Measurements from ENCODE around the gene KCNC3. TPM values are rescaled to one million over a fixed set of nuclear protein-coding genes. Genes with fewer than 3 reads are reported as not detected.

Gene KCNC3
- total and polyA plus RNA-seq, 2 of the 13 experiments (the other 11 are each of a cell fraction or from before 2014, with no cell fraction given): 0.29 to 1.7 TPM

DNA sequence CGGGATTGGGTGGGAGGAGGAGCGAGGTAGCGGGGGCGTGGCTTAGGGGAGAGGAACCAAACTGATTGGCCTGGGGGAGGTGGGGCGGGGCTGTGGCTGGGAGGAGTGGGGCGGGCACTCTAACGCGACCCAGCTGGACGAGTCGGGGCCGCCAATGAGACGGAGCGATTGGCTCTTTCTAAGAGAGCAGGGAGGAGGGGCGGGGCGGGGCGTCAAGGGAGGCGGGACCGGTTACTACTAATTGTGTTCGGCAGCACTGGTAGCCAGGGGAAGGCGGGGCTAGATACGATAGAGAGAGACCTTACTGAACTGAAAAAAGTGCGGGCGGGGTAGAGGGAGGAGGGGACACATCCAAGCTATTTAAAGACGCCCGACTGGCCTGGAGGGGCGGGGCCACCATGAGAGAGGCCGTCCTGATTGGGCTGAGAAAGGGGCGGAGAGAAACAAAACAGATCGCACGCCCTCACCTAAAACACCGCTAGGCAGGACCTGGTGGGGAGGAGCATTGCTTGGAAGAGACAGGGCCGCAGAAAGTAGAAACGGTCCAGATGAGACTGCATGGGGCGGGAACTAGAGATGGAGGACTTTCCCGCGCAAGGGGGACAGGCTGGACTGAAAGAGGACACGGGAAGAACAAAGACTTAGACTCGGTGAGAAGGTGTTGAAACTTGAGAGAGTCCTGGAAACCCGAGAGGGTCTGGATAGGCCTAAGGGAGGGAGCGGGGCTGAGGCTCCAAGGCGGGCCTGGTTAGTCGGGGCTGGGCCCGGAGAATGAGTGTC lies at the start of gene KCNC3 (continued):
- TF ChIP-seq, protein P1, sequence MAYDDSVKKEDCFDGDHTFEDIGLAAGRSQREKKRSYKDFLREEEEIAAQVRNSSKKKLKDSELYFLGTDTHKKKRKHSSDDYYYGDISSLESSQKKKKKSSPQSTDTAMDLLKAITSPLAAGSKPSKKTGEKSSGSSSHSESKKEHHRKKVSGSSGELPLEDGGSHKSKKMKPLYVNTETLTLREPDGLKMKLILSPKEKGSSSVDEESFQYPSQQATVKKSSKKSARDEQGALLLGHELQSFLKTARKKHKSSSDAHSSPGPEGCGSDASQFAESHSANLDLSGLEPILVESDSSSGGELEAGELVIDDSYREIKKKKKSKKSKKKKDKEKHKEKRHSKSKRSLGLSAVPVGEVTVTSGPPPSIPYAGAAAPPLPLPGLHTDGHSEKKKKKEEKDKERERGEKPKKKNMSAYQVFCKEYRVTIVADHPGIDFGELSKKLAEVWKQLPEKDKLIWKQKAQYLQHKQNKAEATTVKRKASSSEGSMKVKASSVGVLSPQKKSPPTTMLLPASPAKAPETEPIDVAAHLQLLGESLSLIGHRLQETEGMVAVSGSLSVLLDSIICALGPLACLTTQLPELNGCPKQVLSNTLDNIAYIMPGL (CRISPR knock-in tag; IDR thresholded peaks at IDR 0.05; ENCODE audit: borderline replicate concordance in 1 of 2, low read depth in 1 of 2): peak in 1 of 2 experiments; percentile 48; a peak in 2 of 4 replicates
- TF ChIP-seq, protein P2, sequence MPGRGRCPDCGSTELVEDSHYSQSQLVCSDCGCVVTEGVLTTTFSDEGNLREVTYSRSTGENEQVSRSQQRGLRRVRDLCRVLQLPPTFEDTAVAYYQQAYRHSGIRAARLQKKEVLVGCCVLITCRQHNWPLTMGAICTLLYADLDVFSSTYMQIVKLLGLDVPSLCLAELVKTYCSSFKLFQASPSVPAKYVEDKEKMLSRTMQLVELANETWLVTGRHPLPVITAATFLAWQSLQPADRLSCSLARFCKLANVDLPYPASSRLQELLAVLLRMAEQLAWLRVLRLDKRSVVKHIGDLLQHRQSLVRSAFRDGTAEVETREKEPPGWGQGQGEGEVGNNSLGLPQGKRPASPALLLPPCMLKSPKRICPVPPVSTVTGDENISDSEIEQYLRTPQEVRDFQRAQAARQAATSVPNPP (CRISPR knock-in tag; IDR thresholded peaks at IDR 0.05): no peak
- TF ChIP-seq MEF2D (CRISPR knock-in tag; IDR thresholded peaks at IDR 0.05): peak; percentile 34; the same call in 1 of the 2 replicates
- TF ChIP-seq ESRRA (CRISPR knock-in tag; IDR thresholded peaks at IDR 0.05; ENCODE audit: low read depth): no peak
- TF ChIP-seq, protein P3, sequence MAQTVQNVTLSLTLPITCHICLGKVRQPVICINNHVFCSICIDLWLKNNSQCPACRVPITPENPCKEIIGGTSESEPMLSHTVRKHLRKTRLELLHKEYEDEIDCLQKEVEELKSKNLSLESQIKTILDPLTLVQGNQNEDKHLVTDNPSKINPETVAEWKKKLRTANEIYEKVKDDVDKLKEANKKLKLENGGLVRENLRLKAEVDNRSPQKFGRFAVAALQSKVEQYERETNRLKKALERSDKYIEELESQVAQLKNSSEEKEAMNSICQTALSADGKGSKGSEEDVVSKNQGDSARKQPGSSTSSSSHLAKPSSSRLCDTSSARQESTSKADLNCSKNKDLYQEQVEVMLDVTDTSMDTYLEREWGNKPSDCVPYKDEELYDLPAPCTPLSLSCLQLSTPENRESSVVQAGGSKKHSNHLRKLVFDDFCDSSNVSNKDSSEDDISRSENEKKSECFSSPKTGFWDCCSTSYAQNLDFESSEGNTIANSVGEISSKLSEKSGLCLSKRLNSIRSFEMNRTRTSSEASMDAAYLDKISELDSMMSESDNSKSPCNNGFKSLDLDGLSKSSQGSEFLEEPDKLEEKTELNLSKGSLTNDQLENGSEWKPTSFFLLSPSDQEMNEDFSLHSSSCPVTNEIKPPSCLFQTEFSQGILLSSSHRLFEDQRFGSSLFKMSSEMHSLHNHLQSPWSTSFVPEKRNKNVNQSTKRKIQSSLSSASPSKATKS (CRISPR knock-in tag; IDR thresholded peaks at IDR 0.05): no peak
- TF ChIP-seq KAT2B (IDR thresholded peaks at IDR 0.05; ENCODE audit: borderline replicate concordance, low read depth, low read length): no peak
- TF ChIP-seq ZNF224 (CRISPR knock-in tag; IDR thresholded peaks at IDR 0.05): 0 out of 2 replicates have a peak, but pooled peaks have one; percentile 15
- no peak for TF ChIP-seq CENPX (CRISPR knock-in tag; IDR thresholded peaks at IDR 0.05)
- TF ChIP-seq HNF4A (CRISPR knock-in tag; IDR thresholded peaks at IDR 0.05): no peak
- no peak for TF ChIP-seq IKZF4 (CRISPR knock-in tag; IDR thresholded peaks at IDR 0.05; ENCODE audit: borderline replicate concordance, low read depth, not compliant biosample characterization)
- TF ChIP-seq HOXA7 (CRISPR knock-in tag; IDR thresholded peaks at IDR 0.05): no peak
- TF ChIP-seq, protein P4, sequence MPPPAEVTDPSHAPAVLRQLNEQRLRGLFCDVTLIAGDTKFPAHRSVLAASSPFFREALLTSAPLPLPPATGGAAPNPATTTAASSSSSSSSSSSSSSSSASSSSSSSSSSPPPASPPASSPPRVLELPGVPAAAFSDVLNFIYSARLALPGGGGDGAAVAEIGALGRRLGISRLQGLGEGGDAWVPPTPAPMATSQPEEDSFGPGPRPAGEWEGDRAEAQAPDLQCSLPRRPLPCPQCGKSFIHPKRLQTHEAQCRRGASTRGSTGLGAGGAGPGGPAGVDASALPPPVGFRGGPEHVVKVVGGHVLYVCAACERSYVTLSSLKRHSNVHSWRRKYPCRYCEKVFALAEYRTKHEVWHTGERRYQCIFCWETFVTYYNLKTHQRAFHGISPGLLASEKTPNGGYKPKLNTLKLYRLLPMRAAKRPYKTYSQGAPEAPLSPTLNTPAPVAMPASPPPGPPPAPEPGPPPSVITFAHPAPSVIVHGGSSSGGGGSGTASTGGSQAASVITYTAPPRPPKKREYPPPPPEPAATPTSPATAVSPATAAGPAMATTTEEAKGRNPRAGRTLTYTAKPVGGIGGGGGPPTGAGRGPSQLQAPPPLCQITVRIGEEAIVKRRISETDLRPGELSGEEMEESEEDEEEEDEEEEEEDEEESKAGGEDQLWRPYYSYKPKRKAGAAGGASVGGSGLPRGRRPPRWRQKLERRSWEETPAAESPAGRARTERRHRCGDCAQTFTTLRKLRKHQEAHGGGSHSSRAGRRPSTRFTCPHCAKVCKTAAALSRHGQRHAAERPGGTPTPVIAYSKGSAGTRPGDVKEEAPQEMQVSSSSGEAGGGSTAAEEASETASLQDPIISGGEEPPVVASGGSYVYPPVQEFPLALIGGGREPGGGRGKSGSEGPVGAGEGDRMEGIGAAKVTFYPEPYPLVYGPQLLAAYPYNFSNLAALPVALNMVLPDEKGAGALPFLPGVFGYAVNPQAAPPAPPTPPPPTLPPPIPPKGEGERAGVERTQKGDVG (CRISPR knock-in tag; IDR thresholded peaks at IDR 0.05; ENCODE audit: borderline replicate concordance): no peak
- no peak for TF ChIP-seq REPIN1 (CRISPR knock-in tag; IDR thresholded peaks at IDR 0.05; ENCODE audit: borderline replicate concordance, low read depth)
- TF ChIP-seq ZNF335 (CRISPR knock-in tag; IDR thresholded peaks at IDR 0.05): no peak
- TF ChIP-seq ZFY (CRISPR knock-in tag; IDR thresholded peaks at IDR 0.05): peak; percentile 73

All from HepG2 (cell line).